Lower leg skin (tissue), 3 donors: Measurements from ENCODE around the gene TMTC1.

Experiments
- POLR2A ChIP-seq, 2 donors: fragments of 450-650 bp; IDR thresholded peaks; one replicate each; pipeline ENCODE4 v1.6.1; 2016 to 2017; ENCODE audit warnings: antibody characterized with exemption in 2 of 2, mild to moderate bottlenecking in 1 of 2, moderate library complexity in 1 of 2
- TF ChIP-seq, protein P1 (sequence below), 3 donors: fragments of 450-650 bp; IDR thresholded peaks; one replicate each; pipeline ENCODE4 v1.5.1; 2016; ENCODE audit warnings: antibody characterized with exemption in 3 of 3, mild to moderate bottlenecking in 3 of 3, moderate library complexity in 2 of 3

DNA sequence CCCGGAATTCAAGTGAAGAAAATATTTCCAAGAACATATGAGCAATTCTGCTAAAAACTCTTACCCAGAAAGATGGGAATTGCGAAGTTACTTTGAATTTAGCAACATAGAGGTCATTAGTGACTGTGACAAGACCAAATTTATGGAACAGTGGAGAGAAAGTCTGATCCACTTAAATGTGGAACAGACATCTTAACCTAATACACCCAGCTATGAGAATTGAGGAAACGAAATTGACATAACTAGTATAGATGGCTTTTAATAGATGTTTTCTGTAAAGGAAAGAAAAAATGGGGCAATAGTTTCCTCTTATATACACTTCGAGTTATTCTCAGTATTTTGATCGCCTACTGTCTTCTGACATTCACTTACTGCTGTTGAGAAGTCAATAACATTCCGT, 290.9 kb downstream of the TMTC1 start:
- TF ChIP-seq, protein P1, sequence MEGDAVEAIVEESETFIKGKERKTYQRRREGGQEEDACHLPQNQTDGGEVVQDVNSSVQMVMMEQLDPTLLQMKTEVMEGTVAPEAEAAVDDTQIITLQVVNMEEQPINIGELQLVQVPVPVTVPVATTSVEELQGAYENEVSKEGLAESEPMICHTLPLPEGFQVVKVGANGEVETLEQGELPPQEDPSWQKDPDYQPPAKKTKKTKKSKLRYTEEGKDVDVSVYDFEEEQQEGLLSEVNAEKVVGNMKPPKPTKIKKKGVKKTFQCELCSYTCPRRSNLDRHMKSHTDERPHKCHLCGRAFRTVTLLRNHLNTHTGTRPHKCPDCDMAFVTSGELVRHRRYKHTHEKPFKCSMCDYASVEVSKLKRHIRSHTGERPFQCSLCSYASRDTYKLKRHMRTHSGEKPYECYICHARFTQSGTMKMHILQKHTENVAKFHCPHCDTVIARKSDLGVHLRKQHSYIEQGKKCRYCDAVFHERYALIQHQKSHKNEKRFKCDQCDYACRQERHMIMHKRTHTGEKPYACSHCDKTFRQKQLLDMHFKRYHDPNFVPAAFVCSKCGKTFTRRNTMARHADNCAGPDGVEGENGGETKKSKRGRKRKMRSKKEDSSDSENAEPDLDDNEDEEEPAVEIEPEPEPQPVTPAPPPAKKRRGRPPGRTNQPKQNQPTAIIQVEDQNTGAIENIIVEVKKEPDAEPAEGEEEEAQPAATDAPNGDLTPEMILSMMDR (IDR thresholded peaks at IDR 0.05): no peak
- TF ChIP-seq POLR2A (IDR thresholded peaks at IDR 0.05): no peak
